Measurements from ENCODE around the gene H1-8.
"Not testable (repeated sequence)": the region's sequence is repeated elsewhere in the genome, so short reads cannot be mapped to it uniquely, and the experiment has no call there.

Gene H1-8

DNA sequence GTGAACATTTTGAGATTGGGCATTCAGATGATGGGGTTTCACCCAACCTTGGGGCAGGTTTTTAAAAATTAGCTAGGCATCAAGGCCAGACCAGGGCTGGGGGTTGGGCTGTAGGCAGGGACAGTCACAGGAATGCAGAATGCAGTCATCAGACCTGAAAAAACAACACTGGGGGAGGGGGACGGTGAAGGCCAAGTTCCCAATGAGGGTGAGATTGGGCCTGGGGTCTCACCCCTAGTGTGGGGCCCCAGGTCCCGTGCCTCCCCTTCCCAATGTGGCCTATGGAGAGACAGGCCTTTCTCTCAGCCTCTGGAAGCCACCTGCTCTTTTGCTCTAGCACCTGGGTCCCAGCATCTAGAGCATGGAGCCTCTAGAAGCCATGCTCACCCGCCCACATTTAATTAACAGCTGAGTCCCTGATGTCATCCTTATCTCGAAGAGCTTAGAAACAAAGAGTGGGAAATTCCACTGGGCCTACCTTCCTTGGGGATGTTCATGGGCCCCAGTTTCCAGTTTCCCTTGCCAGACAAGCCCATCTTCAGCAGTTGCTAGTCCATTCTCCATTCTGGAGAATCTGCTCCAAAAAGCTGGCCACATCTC is 8.4 kb upstream of the H1-8 start:
- no peak for DNase-seq

DNA sequence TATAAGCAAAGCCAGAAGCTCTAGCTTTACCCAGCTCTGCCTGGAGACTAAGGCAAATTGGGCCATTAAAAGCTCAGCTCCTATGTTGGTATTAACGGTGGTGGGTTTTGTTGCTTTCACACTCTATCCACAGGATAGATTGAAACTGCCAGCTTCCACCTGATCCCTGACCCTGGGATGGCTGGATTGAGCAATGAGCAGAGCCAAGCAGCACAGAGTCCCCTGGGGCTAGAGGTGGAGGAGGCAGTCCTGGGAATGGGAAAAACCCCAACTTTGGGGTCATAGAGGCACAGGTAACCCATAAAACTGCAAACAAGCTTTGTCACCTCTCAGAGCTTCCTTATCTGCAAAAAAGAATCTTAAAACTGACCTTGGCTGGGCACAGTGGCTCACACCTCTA is 7.9 kb upstream of the H1-8 start:
- DNase-seq = no peak

DNA sequence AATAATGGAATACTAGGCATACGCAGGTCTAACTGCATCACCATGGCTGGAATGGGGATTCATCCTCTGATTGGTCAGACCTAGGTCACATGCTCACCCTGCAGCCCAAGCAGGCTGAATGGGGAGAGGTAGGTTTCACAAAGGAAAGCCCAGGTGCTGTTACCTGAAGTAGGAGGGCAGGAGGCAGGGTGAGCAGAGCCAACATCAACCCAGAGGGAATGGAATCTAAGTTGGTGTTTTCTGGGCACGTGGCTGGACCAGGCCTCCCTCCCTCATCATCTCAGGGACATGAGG is 6.7 kb upstream of the H1-8 start:
- no peak for DNase-seq

DNA sequence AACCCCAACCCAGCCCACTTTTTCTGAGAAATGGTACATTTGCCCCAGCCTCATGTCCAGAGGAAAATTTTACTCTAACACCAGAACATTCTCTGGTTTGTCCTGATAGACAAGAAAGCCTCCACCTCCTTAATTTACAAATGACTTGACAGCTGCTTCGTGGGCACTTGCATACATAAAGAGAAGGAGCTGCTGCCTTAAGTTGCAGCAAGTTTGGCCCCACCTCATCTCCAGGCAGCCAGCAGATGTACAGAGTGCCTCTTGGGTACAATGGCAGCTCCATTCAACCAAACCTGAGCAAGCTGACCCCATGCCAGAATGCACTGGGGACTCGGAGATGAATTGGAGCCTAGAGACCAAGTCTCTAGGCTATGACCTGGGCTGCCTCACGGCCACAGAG is 6.2 kb upstream of the H1-8 start:
- DNase-seq = no peak

DNA sequence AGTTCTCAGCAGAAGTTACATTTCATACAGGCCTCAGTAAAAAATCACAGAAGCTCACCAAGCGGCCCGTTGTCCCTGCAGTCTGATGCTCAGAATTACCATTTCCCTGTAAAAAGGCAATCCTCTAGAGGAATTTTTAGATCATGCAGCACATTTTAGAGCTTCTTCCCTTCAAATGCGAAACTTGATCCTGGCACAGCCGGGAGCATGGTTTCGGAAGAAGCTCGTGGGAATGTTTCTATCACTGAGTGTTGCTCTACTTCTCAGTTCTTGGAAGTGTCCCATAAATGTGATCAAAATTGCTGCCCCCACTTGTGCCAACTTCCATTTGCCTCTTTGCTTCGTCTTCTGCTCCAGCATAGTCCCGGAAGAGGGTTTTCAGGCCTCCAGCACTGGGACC is 3.8 kb upstream of the H1-8 start:
- DNase-seq = no peak

DNA sequence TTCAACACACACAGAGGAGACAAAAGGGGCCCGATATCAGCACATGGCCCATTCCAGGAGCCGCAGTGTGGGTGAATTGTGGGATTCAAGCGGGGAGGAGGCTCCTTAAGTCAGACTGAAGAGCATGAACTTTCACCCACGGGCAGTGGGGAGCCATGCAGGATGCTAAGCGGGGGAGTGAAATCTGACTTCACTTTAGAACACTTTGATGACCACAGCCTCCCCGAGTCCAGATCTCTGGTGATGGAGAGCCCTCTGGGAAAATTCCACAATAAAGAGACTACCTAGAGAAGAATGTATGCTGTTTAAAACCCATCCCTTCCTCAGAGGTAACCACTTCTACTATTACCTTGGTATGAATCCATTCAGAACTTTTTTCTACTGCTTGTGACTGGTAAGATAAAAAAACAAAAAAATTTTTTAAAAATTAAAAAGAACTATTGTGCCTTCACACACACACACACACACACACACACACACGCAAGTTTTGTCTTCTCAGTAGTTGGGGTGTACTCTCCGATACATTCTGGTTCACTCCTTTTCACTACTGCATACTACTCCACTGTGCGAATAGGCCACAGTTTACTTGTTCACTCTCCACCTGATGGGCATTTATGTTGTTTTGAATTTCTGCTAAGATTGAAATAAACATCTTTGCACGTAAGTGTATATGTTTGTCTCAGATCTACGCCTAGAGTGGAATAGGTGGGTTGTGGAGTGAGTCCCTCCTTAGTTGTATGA is 2.0 kb upstream of the H1-8 start:
- DNase-seq = no peak

DNA sequence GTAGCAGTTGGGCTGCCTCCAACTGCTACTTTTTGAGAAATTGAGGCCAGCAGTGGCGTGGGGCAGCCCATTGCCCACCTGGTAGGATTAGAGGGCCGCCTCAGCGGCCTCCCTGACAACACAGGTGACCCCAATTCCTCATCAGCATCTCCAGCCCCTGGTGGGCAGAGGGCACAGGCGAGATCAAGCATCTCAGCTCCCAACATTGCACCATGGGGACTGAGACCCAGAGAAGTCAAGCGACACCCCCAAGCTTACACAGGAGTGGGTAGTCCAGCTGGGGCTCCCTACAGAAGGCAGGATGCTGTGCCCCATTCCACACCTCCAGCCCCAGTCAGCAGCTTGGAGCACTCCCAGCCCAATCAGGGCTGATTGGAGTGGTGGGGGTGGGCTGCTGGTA is 228 bp upstream of the H1-8 start:
- DNase-seq = no peak

DNA sequence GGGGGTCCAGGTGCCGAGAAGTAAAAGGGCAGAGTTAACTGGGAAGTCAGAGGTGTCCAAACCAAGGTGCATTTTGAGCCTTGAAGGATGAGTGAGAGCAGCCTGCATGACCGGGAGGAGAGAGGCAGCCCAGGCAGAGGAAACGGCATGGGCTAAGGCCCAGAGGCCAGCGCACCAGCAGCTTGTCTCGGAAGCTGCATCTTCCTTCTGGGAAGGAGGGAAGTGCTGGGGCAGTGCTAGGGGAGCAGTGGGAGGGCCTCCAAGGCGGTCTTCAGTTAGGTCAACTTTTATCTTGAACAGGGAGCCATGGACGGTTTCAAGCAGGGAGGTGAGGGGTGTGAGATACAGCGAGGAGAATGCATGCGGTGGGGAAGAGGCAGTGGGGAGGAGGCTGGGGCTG is 1.0 kb downstream of the H1-8 start:
- DNase-seq = no peak

DNA sequence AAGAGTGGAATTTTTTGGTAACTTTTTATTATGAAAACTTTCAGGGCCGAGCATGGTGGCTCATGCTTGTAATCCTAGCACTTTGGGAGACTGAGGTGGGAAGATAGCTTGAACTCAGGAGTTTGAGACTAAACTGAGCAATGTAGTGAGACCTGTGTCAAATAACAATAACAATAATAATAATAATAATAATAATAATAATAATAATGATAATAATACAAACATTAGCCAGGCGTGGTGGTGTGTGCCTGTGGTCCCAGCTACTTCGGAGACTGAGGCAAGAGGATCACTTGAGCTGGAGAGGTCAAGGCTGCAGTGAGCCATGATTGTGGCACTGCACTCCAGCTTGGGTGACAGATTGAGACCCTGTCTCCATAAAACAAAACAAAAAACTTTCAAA is 3.0 kb downstream of the H1-8 start:
- not testable (repeated sequence) for DNase-seq

DNA sequence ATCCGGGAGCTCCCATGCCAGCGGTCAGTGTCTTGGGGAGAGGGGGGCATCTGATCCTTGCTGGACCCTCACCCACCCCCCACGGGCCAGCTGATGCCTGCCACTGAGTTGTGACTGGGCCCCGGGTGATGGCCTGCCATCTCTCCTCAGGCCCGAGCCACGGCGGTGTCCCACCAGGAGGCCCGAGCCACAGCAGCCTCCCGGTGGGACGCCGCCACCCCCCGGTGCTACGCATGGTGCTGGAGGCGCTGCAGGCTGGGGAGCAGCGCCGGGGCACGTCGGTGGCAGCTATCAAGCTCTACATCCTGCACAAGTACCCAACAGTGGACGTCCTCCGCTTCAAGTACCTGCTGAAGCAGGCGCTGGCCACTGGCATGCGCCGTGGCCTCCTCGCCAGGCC is 4.3 kb downstream of the H1-8 start:
- no peak for DNase-seq

DNA sequence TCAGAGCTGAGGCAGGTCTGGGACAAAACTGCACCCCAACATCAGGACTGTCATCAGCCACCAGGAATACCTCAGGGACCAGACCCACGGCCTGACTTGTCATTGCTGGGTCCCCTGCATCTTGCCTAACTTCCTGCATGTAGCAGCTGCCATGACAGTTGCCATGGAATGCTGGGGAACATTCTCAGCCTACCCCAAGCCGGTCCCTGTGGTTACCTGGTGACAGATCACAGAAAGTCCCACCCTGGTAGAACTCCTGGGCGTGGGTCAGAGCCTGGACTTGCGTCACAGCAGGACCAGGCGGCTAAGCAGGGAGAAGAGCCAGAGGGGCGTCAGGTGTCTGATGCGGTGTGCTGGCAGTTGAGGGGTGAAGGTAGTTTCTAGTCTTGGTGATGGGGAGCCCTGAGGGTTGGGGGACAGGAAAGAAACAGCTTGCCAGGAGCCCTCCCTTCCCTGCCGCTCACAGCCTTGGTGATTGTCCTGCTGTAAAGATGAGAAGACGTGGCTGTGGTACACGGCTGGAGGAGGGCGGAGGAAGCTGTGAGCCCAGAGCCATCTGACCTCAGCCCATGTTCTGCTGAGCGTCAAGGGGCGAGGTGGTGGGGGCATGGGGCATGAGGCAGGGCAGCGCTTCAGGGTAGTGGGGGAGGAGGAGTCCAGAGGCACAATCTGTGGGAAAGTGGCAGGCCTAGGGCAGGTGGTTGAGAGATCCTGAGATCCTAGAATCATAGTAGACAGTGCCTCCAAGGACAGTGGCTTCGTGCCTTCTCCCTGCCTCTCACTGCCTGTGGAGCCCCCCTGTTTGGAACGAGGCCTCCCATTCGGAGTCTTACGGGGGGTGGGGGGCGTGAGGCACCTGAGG is 5.4 kb downstream of the H1-8 start:
- no peak for DNase-seq

DNA sequence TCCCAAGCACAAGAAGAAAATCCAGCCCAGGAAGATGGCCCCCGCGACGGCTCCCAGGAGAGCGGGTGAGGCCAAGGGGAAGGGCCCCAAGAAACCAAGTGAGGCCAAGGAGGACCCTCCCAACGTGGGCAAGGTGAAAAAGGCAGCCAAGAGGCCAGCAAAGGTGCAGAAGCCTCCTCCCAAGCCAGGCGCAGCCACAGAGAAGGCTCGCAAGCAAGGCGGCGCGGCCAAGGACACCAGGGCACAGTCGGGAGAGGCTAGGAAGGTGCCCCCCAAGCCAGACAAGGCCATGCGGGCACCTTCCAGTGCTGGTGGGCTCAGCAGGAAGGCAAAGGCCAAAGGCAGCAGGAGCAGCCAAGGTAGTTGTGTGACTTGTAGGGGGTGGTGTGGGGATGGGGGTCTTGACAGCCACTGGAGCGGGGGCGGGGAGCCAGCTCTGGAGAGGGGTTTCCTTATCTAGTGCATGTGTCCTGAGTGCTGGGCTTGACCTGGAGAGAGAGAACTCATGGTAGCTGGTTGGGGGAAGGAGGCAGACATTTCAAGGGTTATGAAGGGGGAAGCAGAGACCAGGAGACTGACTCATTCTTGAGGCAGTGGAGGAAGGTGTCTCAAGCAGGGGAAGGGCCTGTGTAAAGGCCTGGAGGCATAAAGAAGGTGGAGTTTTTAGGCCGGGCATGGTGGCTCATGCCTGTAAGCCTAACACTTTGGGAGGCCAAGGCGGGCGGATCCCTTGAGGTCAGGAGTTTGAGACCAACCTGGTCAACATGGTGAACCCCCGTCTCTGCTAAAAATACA is 6.2 kb downstream of the H1-8 start:
- DNase-seq = peak in 1 of 2 donors; percentile 35

DNA sequence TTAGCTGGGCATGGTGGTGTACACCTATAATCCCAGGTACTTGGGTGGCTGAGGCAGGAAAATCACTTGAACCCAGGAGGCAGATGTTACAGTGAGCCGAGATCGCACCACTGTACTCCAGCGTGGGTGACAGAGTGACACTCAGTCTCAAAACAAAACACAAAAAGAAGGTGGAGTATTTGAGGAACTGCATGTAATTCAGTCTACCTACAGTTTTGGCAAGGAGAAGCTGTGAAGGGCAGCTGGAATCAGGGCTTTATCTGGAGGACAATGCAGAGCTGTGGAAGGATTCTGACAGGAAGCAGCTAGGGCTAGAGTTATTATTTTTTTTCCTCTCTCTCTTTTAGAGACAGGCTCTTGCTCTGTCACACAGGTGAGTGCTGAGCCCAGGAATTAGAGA is 6.8 kb downstream of the H1-8 start:
- no peak for DNase-seq

DNA sequence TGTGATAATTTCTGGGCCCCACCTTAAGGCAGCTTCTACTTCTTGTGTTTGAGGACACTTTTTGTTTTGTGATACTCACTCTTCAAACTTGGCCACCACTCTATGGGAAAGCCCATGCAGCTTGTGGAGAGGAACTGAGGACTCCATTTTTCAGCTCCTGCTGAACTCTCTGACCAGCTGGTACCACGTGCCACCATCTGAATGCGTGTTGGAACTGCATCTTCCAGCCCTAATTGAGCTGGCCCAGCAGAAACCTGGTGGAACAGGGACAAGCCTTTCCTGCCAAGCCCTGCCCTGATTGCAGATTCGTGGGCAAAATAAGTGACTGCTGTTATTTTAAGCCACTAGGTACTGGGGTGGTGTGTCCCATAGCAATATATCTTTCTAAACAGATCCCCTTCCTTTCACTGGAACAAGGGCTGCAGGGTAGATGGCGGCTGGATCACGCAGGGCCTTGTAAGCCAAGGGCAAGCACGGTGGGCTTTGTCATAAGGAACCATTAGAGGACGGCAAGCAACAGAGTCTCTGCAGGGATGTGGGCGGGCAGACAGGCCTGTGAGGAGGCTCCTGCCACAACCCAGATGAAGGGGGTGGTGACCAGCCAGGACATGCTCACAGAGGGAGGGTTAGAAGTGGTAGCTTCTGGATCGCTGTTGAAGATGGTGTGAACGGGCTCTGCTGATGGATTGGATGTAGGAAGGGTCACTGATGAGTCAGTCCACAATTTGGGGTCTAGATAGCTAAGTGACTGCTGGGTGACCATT is 9.5 kb downstream of the H1-8 start:
- DNase-seq = no peak

DNA sequence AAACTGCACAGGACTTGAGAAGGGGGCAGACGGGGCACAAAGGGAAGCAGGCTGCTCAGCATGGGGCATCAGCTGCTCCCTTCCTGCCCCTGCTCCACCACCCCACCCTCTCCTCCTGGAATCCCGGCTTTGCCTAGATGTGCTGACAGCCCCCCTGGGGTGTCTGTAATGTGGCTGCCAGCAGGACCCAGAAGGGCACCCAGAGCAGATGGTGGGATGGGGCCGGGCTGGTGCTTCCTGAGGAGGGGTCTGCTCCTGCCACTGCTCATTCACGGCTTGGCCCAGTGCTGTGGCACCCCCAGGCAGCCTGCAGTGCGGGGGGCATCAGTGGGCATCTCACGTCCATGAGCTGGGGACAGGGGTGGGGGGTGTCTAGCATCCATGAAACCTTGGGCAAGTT is 10.2 kb downstream of the H1-8 start:
- no peak for DNase-seq

DNA sequence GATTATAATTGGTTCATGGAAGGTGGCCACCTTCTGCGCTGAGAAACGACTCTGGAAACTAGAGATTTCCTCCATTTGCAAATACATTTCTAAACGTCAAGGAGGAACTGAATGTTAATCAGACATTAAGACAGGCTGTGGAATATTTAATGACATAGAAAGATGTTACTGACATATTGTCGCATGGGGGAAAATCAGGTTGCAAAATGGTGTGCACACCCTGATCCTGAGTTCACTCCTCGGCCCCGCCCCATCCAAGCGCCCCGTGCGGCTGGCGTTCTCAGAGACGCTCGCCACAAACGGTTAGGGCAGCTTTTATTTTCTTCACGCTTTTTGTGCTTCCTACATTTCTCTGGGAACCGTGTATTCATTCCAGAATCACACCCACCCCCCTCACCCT is 10.7 kb downstream of the H1-8 start:
- peak in 1 of 2 donors; percentile 25 for DNase-seq

DNA sequence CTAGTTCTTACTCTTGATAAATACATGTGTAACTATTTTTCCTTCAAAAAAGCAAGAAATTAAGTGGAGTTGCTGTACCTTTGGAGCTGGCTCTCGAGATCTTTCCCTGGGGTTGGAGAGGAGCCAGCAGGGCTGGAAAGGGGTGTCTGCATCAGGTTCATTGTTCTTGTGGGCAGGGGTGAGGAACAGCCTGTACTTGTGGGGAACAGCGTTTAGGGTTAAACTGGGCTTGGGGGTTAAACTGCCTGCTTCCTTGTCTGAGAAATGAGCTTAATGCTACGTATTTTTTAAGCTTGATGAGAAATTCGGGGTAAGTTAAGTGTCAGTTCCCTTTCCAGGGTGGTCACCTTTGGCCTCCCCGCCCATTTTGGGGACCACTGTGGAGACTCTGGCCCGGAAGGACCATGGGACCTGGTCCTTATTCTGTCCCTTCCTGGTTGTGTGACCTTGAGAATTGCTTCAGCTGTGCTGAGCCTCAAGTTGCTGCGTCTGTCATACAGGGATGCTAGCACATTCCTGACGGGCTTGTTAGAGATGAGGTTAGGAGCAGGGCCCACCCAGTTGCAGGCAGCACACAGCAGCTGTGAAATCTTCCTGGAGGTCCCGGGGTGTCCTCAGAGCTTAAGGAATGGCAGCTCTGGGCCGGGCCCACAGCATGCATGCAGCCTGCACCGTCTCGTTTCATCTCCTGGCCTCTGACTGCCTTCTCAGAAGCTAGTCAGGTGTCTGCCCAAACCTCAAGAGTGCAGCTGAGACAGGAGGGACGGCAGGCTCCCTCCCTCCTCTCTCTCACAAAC is 11.6 kb downstream of the H1-8 start:
- DNase-seq = no peak

DNA sequence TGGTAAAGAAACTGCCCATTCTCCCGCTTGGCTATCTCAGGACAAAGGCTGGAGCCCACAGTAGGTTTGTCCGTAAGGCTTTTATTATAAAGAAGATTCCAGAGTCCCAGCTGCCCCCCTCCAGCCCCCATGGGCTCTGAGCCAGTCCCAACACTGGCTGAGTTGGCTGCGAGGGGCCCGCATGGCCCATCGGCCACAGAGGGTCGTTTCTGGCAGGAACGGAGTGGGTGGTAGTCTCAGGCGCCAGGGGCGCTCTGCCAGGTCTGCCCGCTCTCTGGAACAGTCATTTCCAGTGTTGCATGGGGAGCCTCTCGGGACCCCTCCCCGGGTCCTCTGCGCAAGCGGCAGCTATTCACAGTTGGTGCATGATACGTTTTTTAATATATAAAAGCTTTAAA is 12.2 kb downstream of the H1-8 start:
- DNase-seq = no peak

DNA sequence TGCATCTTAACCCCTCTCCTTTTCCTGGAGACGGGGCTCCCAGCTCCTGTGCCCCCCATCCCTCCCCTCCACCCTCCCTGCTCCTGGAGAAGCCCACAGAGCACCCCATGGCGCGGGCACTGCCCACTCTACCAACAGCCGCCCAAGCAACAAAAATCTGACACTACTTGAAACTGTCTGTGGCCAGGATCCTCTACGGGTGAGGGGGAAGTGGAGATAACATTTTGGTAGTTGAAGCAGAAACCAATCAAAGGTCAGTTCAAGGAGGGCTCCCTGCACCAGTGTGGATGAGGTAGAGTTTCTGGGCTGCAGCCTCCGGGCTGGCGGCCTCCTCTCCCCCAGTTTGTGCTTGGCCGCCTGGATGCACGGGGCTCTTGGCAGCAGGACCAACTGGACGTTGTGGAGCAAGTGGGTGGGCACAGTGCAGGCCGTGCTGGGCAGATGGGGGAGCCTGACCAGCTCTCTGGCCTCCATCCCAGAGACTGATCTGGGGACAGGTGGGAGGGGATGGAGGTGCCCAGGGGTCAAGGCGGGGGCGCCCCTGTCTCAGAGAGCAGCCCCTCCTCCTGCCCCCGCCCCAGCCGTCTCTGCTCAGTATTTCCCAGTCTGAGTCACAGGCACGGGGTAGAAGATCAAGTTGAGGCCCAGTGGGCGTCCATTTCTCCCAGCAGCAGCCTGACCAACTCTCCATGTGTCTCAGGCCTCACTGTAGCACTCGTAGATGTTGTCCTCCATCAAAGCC is 12.8 kb downstream of the H1-8 start:
- no peak for DNase-seq

DNA sequence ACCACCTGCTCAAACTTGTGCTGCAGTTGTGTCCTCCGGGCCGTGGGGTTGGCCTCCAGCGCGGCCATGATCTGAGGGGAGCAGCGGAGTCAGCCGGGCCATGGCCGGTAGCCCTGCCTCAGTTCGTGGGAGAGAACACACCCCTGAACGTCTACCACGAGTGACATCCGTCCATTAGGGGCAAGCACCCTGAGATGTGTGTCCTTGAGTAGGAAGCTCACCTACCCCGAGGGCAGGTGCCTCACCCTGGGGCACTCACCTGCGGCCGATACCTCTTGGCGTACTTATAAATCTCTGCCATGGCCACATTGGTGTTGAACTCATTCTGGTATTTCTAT is 13.4 kb downstream of the H1-8 start:
- DNase-seq = no peak

DNA sequence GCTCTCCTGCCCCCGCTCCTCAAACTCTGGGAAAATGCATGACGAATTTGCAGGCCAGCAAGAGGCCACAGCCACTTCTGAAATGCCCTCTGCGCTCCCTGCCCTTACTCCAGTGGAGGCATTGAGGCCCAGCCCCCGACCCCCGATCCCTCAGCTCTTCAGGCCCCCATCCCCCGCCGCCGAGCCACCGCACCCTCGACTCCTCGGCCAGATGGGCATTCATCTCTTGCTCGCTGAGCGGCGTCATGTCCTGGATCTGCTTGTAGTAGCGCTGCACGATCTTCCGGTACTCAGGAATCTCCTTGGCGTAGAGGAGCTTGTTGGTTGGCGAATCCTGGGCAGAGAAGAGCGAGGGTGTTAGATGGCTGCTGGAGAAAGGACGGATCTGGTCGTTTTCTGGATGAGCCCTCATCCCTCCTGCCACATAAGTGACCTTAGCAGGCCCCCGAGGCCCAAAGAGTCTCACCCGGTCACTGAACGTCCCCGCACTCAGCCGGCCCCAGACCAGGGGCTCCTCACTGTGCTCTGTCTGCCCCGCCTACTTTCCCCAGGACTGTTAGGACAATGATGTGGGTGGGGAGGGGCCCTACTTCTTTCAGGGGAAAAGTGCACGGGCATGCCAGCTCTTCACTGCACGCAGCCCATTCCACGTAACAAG is 14.0 kb downstream of the H1-8 start:
- DNase-seq = no peak

Measured in CD4-positive, alpha-beta T cell treated with Interleukin-4 for 1 hour (primary cell).